MM.1S (cell line): ENCODE data around the gene NRXN3.

Experiments used
- CTCF ChIP-seq: fragments of 300-600 bp; sonication (generic); IDR thresholded peaks from 2 replicates; pipeline ENCODE4 v1.5.1; 2016; ENCODE audit warnings: antibody characterized with exemption, low read length, mixed read lengths
- EZH2 ChIP-seq: fragments of 300-600 bp; sonication (generic); optimal IDR thresholded peaks from 2 replicates; pipeline ENCODE3; 2017; ENCODE audit warnings: low read depth, mild to moderate bottlenecking, antibody characterized with exemption, low read length, mixed read lengths

- TF ChIP-seq CTCF = no peak
- TF ChIP-seq EZH2 = no peak
These were observed 440.8 kb downstream of the NRXN3 start for GRCh38 chr14:78610994-78611393.
